Left lung (tissue), 10 donors: ENCODE measurements around the gene ACTRT2. TPM values are rescaled to one million over a fixed set of nuclear protein-coding genes. Genes with fewer than 3 reads are reported as not detected.
A peak's percentile ranks its signal among the peaks of the same experiment; 100 is the strongest.

Experiments
- ATAC-seq: fragments of 200-7000 bp; cut with Tn5 transposase; one replicate; pipeline ENCODE4 v1.9.1; 2020; ENCODE audit warnings: moderate library complexity
- DNase-seq, 4 donors: peaks; one replicate each; pipeline ENCODE4 v3.0.0-alpha.2; 2013 to 2020
- H3K27ac ChIP-seq, 2 donors: fragments of 200-600 bp; sonication (generic) in 1 of 2; one replicate each; pipeline versions ENCODE4 v1.5.0 to v1.8.0; 2020 to 2021
- H3K27me3 ChIP-seq, 2 donors: fragments of 200-600 bp; sonication (generic) in 1 of 2; one replicate each; pipeline versions ENCODE4 v1.5.0 to v1.8.0; 2020 to 2021
- H3K36me3 ChIP-seq, 2 donors: fragments of 200-600 bp; sonication (generic) in 1 of 2; one replicate each; pipeline versions ENCODE4 v1.5.0 to v1.8.0; 2020 to 2021
- H3K4me1 ChIP-seq, 2 donors: fragments of 200-600 bp; one replicate each; pipeline ENCODE4 v1.8.0; 2021
- H3K4me3 ChIP-seq, 2 donors: fragments of 200-600 bp; sonication (generic) in 1 of 2; one replicate each; pipeline versions ENCODE4 v1.5.0 to v1.8.0; 2020 to 2021; ENCODE audit warnings: mild to moderate bottlenecking in 1 of 2
- H3K9me3 ChIP-seq, 2 donors: fragments of 200-600 bp; sonication (generic) in 1 of 2; one replicate each; pipeline versions ENCODE4 v1.5.0 to v1.8.0; 2020 to 2021
- CTCF ChIP-seq, 2 donors: fragments of 200-600 bp; sonication (generic) in 1 of 2; IDR thresholded peaks; one replicate each; pipeline versions ENCODE4 v1.5.0 to v1.8.0; 2021; ENCODE audit warnings: antibody characterized with exemption in 2 of 2
- intact Hi-C, 2 donors: fragments of 100-400 bp; cut with DNase I; formaldehyde crosslinking; loops; one replicate each; pipeline versions ENCODE4 v1.11.2 to v1.14.2; 2022
- polyA plus RNA-seq, 6 donors: library from polyadenylated mRNA; unstranded; fragments of 120-200 nt; gene quantifications; one replicate each; pipeline ENCODE4 v1.2.1, GENCODE V29; 2013; ENCODE audit not compliant: insufficient read length in 6 of 6
- total RNA-seq, 2 donors: library from RNA; stranded (reverse); fragmentation: NEBNext Ultra II Directional; extraction: Animal tissue kit (Norgen Biotek cat#: 25700); gene quantifications; one replicate each; pipeline ENCODE4 v1.2.1, GENCODE V29; 2021
- donor health status: DM: no; HTN: yes; CAD: no.
- donor health status: DM: no; HTN: no; CAD: no.

ACTRT2 gene
- total and polyA plus RNA-seq, 8 donors, result not detected

GRCh38 chr1:3014443-3015268 lies 6.6 kb upstream of the ACTRT2 start:
- Histone ChIP-seq H3K36me3 (no peaks in the 10 kb centered on the region), H3K4me1 (peaks cover 0 to 7% of the 10 kb centered on the region in 2 donors), H3K9me3 (no peaks in the 10 kb centered on the region), H3K27ac (no peak overlapping the region), H3K27me3 (peaks cover 9 to 79% of the 10 kb centered on the region in 2 donors), H3K4me3 (no peak overlapping the region)
- ATAC-seq, result no peak
- no peak for TF ChIP-seq CTCF (IDR thresholded peaks at IDR 0.05)
- DNase-seq, result peak in 2 of 4 donors; percentile 8 to 66
- intact Hi-C loops, result loop anchor here in 1 of 2 donors (5.0 to 10.0 kb wide), 2 partner anchors 270 to 408 kb away; no protein-coding TSS in a partner anchor

GRCh38 chr1:3015269-3015635 lies 6.0 kb upstream of the ACTRT2 start:
- Histone ChIP-seq H3K4me3 (no peak overlapping the region), H3K27ac (no peak overlapping the region), H3K9me3 (no peaks in the 10 kb centered on the region), H3K36me3 (no peaks in the 10 kb centered on the region), H3K4me1 (peaks cover 0 to 7% of the 10 kb centered on the region in 2 donors), H3K27me3 (peaks cover 9 to 76% of the 10 kb centered on the region in 2 donors)
- DNase-seq, result peak in 2 of 4 donors; percentile 6 to 46
- intact Hi-C loops, result loop anchor here in 1 of 2 donors (10.0 kb wide), 1 partner anchor 270 kb away; no protein-coding TSS in a partner anchor
- no peak for TF ChIP-seq CTCF (IDR thresholded peaks at IDR 0.05)
- no peak for ATAC-seq

GRCh38 chr1:3015744-3016143 lies 5.5 kb upstream of the ACTRT2 start:
- DNase-seq (peak in 1 of 4 donors; percentile 9), ATAC-seq (no peak)
- Histone ChIP-seq H3K27me3 (peaks cover 9 to 71% of the 10 kb centered on the region in 2 donors), H3K27ac (no peak overlapping the region), H3K9me3 (no peaks in the 10 kb centered on the region), H3K36me3 (no peaks in the 10 kb centered on the region), H3K4me1 (peaks cover 0 to 7% of the 10 kb centered on the region in 2 donors), H3K4me3 (no peak overlapping the region)
- intact Hi-C loops, result loop anchor here in 1 of 2 donors (10.0 kb wide), 1 partner anchor 269 kb away; no protein-coding TSS in a partner anchor
- no peak for TF ChIP-seq CTCF (IDR thresholded peaks at IDR 0.05)

- peaks cover 6 to 60% of the 10 kb centered on the region in 2 donors for H3K27me3 ChIP-seq
- TF ChIP-seq CTCF (IDR thresholded peaks at IDR 0.05), result no peak
- no peaks in the 10 kb centered on the region for H3K36me3 ChIP-seq
- DNase-seq (peak in 2 of 4 donors; percentile 5 to 39), ATAC-seq (no peak)
- H3K9me3 ChIP-seq, result no peaks in the 10 kb centered on the region
- no peak overlapping the region for H3K4me3 ChIP-seq
- peaks cover 0 to 7% of the 10 kb centered on the region in 2 donors for H3K4me1 ChIP-seq
- intact Hi-C loops, result loop anchor here in 1 of 2 donors (10.0 kb wide), 1 partner anchor 268 kb away; no protein-coding TSS in a partner anchor
- H3K27ac ChIP-seq, result no peak overlapping the region
Measured at GRCh38 chr1:3016641-3017439, 4.4 kb upstream of the ACTRT2 start.
